ENCODE results near the gene HRC.

- no peak for TF ChIP-seq CTCF (IDR thresholded peaks at IDR 0.05)
- TF ChIP-seq POLR2AphosphoS5 (IDR thresholded peaks at IDR 0.05; ENCODE audit: insufficient read depth in 1 of 2, low read depth in 1 of 2), result no peak
These were observed 38.7 kb upstream of the HRC start for GRCh38 chr19:49193822-49194394.
